Sigmoid colon (tissue), 4 donors: ENCODE data around the gene JAKMIP1.

ENCODE experiments used
- POLR2A ChIP-seq, 2 donors: fragments of 450-650 bp; IDR thresholded peaks; one replicate each; pipeline ENCODE4 v1.6.1; 2016; ENCODE audit warnings: antibody characterized with exemption in 2 of 2, mild to moderate bottlenecking in 2 of 2, moderate library complexity in 2 of 2
- POLR2AphosphoS5 ChIP-seq, 4 donors: sonication (generic); formaldehyde crosslinking; IDR thresholded peaks; one replicate each; pipeline ENCODE4 v1.6.1; 2017; ENCODE audit warnings: antibody characterized with exemption in 4 of 4
- TF ChIP-seq, protein P1 (sequence below), 4 experiments: fragments of 450-650 bp in 3 of 4; fragments of 200-600 bp in 1 of 4; IDR thresholded peaks; one replicate each; pipeline ENCODE4 v1.5.1; 2016 to 2019; ENCODE audit warnings: antibody characterized with exemption in 4 of 4, mild to moderate bottlenecking in 3 of 4, moderate library complexity in 2 of 4

DNA sequence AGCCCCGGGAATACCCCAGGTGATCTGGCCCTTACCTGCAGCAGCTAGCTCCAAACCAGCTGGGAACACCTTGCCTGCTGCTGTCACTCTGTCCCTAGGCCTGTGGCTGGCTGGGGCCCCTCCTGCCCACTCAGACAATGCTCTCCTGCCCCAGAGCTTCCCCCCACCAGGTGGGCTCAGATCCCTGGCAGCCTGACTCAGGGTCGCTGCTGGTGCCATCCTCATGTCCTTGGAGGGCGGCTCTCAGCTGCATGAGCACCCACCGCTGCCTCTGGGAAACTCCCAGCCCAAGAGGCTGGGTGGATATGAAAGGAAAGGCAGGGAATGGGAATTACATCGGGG lies 197.9 kb downstream of the JAKMIP1 start:
- TF ChIP-seq, protein P1, sequence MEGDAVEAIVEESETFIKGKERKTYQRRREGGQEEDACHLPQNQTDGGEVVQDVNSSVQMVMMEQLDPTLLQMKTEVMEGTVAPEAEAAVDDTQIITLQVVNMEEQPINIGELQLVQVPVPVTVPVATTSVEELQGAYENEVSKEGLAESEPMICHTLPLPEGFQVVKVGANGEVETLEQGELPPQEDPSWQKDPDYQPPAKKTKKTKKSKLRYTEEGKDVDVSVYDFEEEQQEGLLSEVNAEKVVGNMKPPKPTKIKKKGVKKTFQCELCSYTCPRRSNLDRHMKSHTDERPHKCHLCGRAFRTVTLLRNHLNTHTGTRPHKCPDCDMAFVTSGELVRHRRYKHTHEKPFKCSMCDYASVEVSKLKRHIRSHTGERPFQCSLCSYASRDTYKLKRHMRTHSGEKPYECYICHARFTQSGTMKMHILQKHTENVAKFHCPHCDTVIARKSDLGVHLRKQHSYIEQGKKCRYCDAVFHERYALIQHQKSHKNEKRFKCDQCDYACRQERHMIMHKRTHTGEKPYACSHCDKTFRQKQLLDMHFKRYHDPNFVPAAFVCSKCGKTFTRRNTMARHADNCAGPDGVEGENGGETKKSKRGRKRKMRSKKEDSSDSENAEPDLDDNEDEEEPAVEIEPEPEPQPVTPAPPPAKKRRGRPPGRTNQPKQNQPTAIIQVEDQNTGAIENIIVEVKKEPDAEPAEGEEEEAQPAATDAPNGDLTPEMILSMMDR (IDR thresholded peaks at IDR 0.05), result no peak
- no peak for TF ChIP-seq POLR2AphosphoS5 (IDR thresholded peaks at IDR 0.05)
- no peak for TF ChIP-seq POLR2A (IDR thresholded peaks at IDR 0.05)
